ENCODE results near the gene IRF1. TPM values are rescaled to one million over a fixed set of nuclear protein-coding genes. Genes with fewer than 3 reads are reported as not detected.
A peak's percentile ranks its signal among the peaks of the same experiment; 100 is the strongest.

Gene IRF1
- polyA plus RNA-seq, 3 donors, result 125 to 363 (median 129) TPM

DNA sequence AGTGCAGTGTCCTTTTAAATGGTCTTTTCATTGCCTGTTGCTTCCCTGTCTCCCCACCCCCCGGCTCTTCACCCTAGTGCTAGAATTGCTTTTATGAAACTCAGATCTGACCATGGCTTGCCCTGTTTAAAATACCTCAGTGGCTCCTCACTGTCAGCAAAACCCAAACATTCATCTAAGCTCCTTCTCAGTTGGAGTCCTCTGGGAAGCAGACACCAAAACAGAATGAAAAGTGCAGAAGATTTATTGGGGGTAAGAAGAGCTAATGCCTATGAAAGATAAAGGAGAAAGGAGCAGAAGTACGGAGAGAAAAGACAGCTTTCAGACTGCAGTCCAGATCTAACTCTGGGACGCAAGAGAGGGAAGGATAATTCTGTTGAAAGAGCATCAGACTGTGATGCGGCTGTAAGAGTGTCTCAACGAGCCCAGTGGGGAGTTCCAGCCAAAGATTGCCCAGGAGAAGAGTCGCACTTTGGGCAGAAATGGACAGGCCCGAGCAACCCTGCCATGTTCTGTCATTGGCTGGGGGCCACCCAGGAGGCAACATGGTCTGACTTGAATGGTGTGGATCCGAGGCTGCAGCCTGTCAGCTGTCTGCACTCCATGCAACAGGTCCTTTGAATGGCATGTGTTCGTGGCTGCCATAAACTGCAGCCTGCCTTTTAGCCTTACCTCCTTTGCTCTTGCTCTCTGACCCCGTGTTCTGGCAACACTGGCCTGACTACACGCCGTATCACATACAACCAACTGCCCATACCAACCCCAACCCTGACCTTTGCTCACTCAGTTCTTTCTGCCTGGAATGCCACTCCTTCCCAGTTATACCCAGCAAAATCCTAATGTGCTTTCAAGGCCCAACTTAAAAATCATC, 55.9 kb downstream of the IRF1 start:
- Mint-ChIP-seq H3K36me3 (peaks cover 24 to 26% of the 10 kb centered on the region in 2 donors), H3K4me3 (no peak overlapping the region), H3K27me3 (ENCODE audit: low read depth in 3 of 3) (peaks cover 0 to 2% (median 0%) of the 10 kb centered on the region in 3 donors), H3K4me1 (peaks cover 92% of the 10 kb centered on the region), H3K9me3 (no peaks in the 10 kb centered on the region), H3K27ac (peak overlapping the region; percentile 30 to 94 (median 81))
- H3K27ac ChIP-seq (ENCODE audit: low read depth in 1 of 2, low read length in 2 of 2), result peak overlapping the region; percentile 1 to 94
- WGBS (ENCODE audit: insufficient coverage), result 89% methylated on average over 12 of the region's 12 CpGs
- no peak for TF ChIP-seq CTCF (IDR thresholded peaks at IDR 0.05)
- peaks cover 94 to 97% of the 10 kb centered on the region in 2 donors for H3K4me1 ChIP-seq (ENCODE audit: control insufficient read depth in 1 of 2, insufficient read depth in 2 of 2, low read length in 2 of 2)
- DNase-seq, result peak in 1 of 3 donors; percentile 44
- no peak overlapping the region for H2AFZ ChIP-seq (ENCODE audit: insufficient read depth, low read depth, low read length, poor library complexity, severe bottlenecking)
- intact Hi-C loops (cut with micrococcal nuclease), result no loop called here
- no peak overlapping the region for H3K4me2 ChIP-seq (replicated peaks; ENCODE audit: extremely low read depth, low read length, poor library complexity, severe bottlenecking)
- H3K4me3 ChIP-seq (replicated peaks in 1 of 3; ENCODE audit: low read depth in 2 of 3, low read length in 3 of 3), result no peak overlapping the region
- no peaks in the 10 kb centered on the region for H3K9me3 ChIP-seq (replicated peaks in 1 of 2; ENCODE audit: control insufficient read depth in 1 of 2, insufficient read depth in 1 of 2, low read length in 2 of 2)
- no peaks in the 10 kb centered on the region for H3K36me3 ChIP-seq (replicated peaks in 1 of 2; ENCODE audit: control insufficient read depth in 1 of 2, insufficient read depth in 2 of 2, low read length in 2 of 2)
- peaks cover 71% of the 10 kb centered on the region for H3K79me2 ChIP-seq (ENCODE audit: insufficient read depth, low read length)
- H3K9ac ChIP-seq (ENCODE audit: insufficient read depth, low read length, poor library complexity, severe bottlenecking), result no peak overlapping the region
- no peaks in the 10 kb centered on the region for H3K27me3 ChIP-seq (ENCODE audit: control insufficient read depth in 2 of 2, insufficient read depth in 2 of 2, low read length in 2 of 2)
- no peaks in the 10 kb centered on the region for H4K20me1 ChIP-seq (ENCODE audit: insufficient read depth, low read length)

DNA sequence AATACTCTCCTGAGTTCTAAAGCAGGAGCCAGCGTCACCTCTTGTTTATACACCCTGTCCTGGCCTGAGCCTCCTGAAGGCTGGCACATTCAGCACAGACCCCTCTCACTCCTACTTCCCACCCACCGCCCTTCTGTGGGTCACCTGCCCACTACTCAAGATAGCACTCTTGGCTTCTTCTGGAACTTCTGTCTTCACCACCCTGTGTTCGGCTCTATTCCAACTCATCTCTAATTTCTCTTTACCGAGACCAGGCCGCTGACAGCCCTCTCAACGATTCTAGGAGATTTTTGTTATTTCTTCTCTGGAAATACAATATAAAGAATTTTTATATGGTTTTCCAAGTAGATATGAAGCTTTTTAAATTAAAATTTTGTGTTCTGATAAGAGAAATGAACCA, 57.4 kb downstream of the IRF1 start:
- Histone ChIP-seq H2AFZ (ENCODE audit: insufficient read depth, low read depth, low read length, poor library complexity, severe bottlenecking) (no peak overlapping the region), H3K79me2 (ENCODE audit: insufficient read depth, low read length) (peaks cover 73% of the 10 kb centered on the region), H3K4me3 (replicated peaks in 1 of 3; ENCODE audit: low read depth in 2 of 3, low read length in 3 of 3) (no peak overlapping the region), H4K20me1 (ENCODE audit: insufficient read depth, low read length) (no peaks in the 10 kb centered on the region), H3K9me3 (replicated peaks in 1 of 2; ENCODE audit: control insufficient read depth in 1 of 2, insufficient read depth in 1 of 2, low read length in 2 of 2) (no peaks in the 10 kb centered on the region), H3K27ac (ENCODE audit: low read depth in 1 of 2, low read length in 2 of 2) (peak overlapping the region in 1 of 2 donors; percentile 5), H3K36me3 (replicated peaks in 1 of 2; ENCODE audit: control insufficient read depth in 1 of 2, insufficient read depth in 2 of 2, low read length in 2 of 2) (no peaks in the 10 kb centered on the region), H3K4me2 (replicated peaks; ENCODE audit: extremely low read depth, low read length, poor library complexity, severe bottlenecking) (no peak overlapping the region), H3K4me1 (ENCODE audit: control insufficient read depth in 1 of 2, insufficient read depth in 2 of 2, low read length in 2 of 2) (peaks cover 94 to 97% of the 10 kb centered on the region in 2 donors), H3K27me3 (ENCODE audit: control insufficient read depth in 2 of 2, insufficient read depth in 2 of 2, low read length in 2 of 2) (no peaks in the 10 kb centered on the region), H3K9ac (ENCODE audit: insufficient read depth, low read length, poor library complexity, severe bottlenecking) (no peak overlapping the region)
- Mint-ChIP-seq H3K27ac (peak overlapping the region in 6 of 7 donors; percentile 15 to 97 (median 53)), H3K9me3 (no peaks in the 10 kb centered on the region), H3K27me3 (ENCODE audit: low read depth in 3 of 3) (peaks cover 0 to 2% (median 0%) of the 10 kb centered on the region in 3 donors), H3K4me1 (peaks cover 93% of the 10 kb centered on the region), H3K36me3 (peaks cover 31 to 32% of the 10 kb centered on the region in 2 donors), H3K4me3 (no peak overlapping the region)
- WGBS (ENCODE audit: insufficient coverage), result no CpG with 5 or more reads among the region's 6 CpGs
- intact Hi-C loops (cut with micrococcal nuclease), result no loop called here
- TF ChIP-seq CTCF (IDR thresholded peaks at IDR 0.05), result no peak
- no peak for DNase-seq
